ENCODE data around the gene PDXK.

- TF ChIP-seq CTCF (IDR thresholded peaks at IDR 0.05) (no peak), POLR2A (IDR thresholded peaks at IDR 0.05) (no peak)
Observed at GRCh38 chr21:43688906-43689305, 30.0 kb upstream of the PDXK start.
